NCI-H345 (cell line): Measurements from ENCODE around the gene RPGR.

Source experiments
- DNase-seq: peaks from one replicate; lab custom pipeline; 2025; lab: John Stamatoyannopoulos, UW

The RPGR gene

GRCh38 chrX:38262715-38263620 lies 64.3 kb downstream of the RPGR start:
- DNase-seq: no peak

GRCh38 chrX:38260231-38260630 lies 67.1 kb downstream of the RPGR start:
- peak; percentile 0 for DNase-seq

GRCh38 chrX:38256019-38256418 lies 71.3 kb downstream of the RPGR start:
- no peak for DNase-seq

GRCh38 chrX:38249965-38250364 lies 77.3 kb downstream of the RPGR start:
- no peak for DNase-seq

GRCh38 chrX:38247051-38247450 lies 80.3 kb downstream of the RPGR start:
- no peak for DNase-seq

- DNase-seq: no peak
These were observed 86.8 kb downstream of the RPGR start for GRCh38 chrX:38240541-38240940.

- DNase-seq: no peak
These were observed 90.3 kb downstream of the RPGR start for GRCh38 chrX:38236901-38237615.

- DNase-seq: no peak
These were observed 93.2 kb downstream of the RPGR start for GRCh38 chrX:38233891-38234667.

GRCh38 chrX:38232079-38232686 lies 95.1 kb downstream of the RPGR start:
- no peak for DNase-seq

- no peak for DNase-seq
These were observed 102.2 kb downstream of the RPGR start for GRCh38 chrX:38225093-38225492.

- DNase-seq: no peak
These were observed 103.1 kb downstream of the RPGR start for GRCh38 chrX:38224160-38224559.

GRCh38 chrX:38221391-38221929 lies 105.8 kb downstream of the RPGR start:
- DNase-seq: no peak

- DNase-seq: peak; percentile 34
These were observed 106.6 kb downstream of the RPGR start, which contains the start of gene SRPX for GRCh38 chrX:38220415-38221390. TSS of gene SRPX (minus strand) at chrX:38220871. CDS start at chrX:38220792, 79 bp downstream.

GRCh38 chrX:38220024-38220414 lies 107.3 kb downstream of the RPGR start:
- DNase-seq: peak; percentile 21
